Activated CD4-positive, alpha-beta T cell treated with anti-CD3 and anti-CD28 coated beads, Interleukin-2, amount 10 ng/mL, durations not matched to agents 24 days and 14 days (primary cell): ENCODE results near the gene BICD1. TPM values are rescaled to one million over a fixed set of nuclear protein-coding genes. Genes with fewer than 3 reads are reported as not detected.

Experiments used
- DNase-seq: peaks from one replicate; pipeline ENCODE4 v3.0.0; 2022
- H3K27ac Mint-ChIP-seq: one replicate; pipeline ENCODE4 v1.8.0; 2022; ENCODE audit warnings: mild to moderate bottlenecking, mixed read lengths
- H3K27me3 Mint-ChIP-seq: one replicate; pipeline ENCODE4 v1.8.0; 2022; ENCODE audit warnings: mixed read lengths
- H3K36me3 Mint-ChIP-seq: one replicate; pipeline ENCODE4 v1.8.0; 2022; ENCODE audit warnings: low read depth, mild to moderate bottlenecking, mixed read lengths
- H3K4me1 Mint-ChIP-seq: one replicate; pipeline ENCODE4 v1.8.0; 2021; ENCODE audit warnings: mixed read lengths
- H3K4me3 Mint-ChIP-seq: one replicate; pipeline ENCODE4 v1.8.0; 2022; ENCODE audit warnings: mild to moderate bottlenecking, moderate library complexity, mixed read lengths
- H3K9me3 Mint-ChIP-seq: one replicate; pipeline ENCODE4 v1.8.0; 2021; ENCODE audit warnings: mixed read lengths
- intact Hi-C: fragments of 100-400 bp; cut with micrococcal nuclease; formaldehyde crosslinking; loops from one replicate; pipeline ENCODE4 v1.15.1; 2023
- total RNA-seq: library from RNA; stranded (reverse); gene quantifications from 2 replicates; pipeline ENCODE4 v1.2.3, GENCODE V29; 2022

BICD1 gene
- total RNA-seq, 1 donor from 2014 or later: 18.2 TPM

- Mint-ChIP-seq H3K27me3 (peaks cover 40% of the 10 kb centered on the region), H3K4me3 (peak overlapping the region; percentile 58), H3K9me3 (no peaks in the 10 kb centered on the region), H3K36me3 (peaks cover 1% of the 10 kb centered on the region), H3K4me1 (peaks cover 4% of the 10 kb centered on the region), H3K27ac (no peak overlapping the region)
- DNase-seq: no peak
- intact Hi-C loops: no loop called here
Measured at GRCh38 chr12:32400866-32401265, 294.2 kb downstream of the BICD1 start.

GRCh38 chr12:32402170-32402569 lies 295.5 kb downstream of the BICD1 start:
- intact Hi-C loops: no loop called here

GRCh38 chr12:32402946-32403345 lies 296.3 kb downstream of the BICD1 start:
- Mint-ChIP-seq H3K27me3 (peaks cover 32% of the 10 kb centered on the region), H3K4me1 (peaks cover 4% of the 10 kb centered on the region), H3K27ac (no peak overlapping the region), H3K9me3 (no peaks in the 10 kb centered on the region), H3K4me3 (no peak overlapping the region), H3K36me3 (peaks cover 1% of the 10 kb centered on the region)
- intact Hi-C loops: no loop called here
- no peak for DNase-seq

More at GRCh38 chr12:32402170-32402569, 295.5 kb downstream of the BICD1 start:
- Mint-ChIP-seq H3K27me3 (peaks cover 36% of the 10 kb centered on the region), H3K36me3 (peaks cover 1% of the 10 kb centered on the region), H3K9me3 (no peaks in the 10 kb centered on the region), H3K27ac (no peak overlapping the region), H3K4me1 (peaks cover 4% of the 10 kb centered on the region), H3K4me3 (no peak overlapping the region)
- no peak for DNase-seq

- Mint-ChIP-seq H3K27ac (no peak overlapping the region), H3K9me3 (no peaks in the 10 kb centered on the region), H3K27me3 (peaks cover 9% of the 10 kb centered on the region), H3K4me3 (no peak overlapping the region), H3K36me3 (no peaks in the 10 kb centered on the region), H3K4me1 (no peaks in the 10 kb centered on the region)
- intact Hi-C loops: no loop called here
- DNase-seq: no peak
Measured at GRCh38 chr12:32407795-32408194, 301.1 kb downstream of the BICD1 start.

- intact Hi-C loops: no loop called here
- no peak for DNase-seq
- no peak overlapping the region for H3K27ac Mint-ChIP-seq
- H3K27me3 Mint-ChIP-seq: peaks cover 2% of the 10 kb centered on the region
- H3K4me1 Mint-ChIP-seq: no peaks in the 10 kb centered on the region
- H3K36me3 Mint-ChIP-seq: no peaks in the 10 kb centered on the region
- H3K9me3 Mint-ChIP-seq: no peaks in the 10 kb centered on the region
- H3K4me3 Mint-ChIP-seq: no peak overlapping the region
Measured at GRCh38 chr12:32413412-32413811, 306.8 kb downstream of the BICD1 start.

- no peaks in the 10 kb centered on the region for H3K9me3 Mint-ChIP-seq
- no peak overlapping the region for H3K27ac Mint-ChIP-seq
- no peaks in the 10 kb centered on the region for H3K36me3 Mint-ChIP-seq
- H3K4me3 Mint-ChIP-seq: no peak overlapping the region
- H3K4me1 Mint-ChIP-seq: no peaks in the 10 kb centered on the region
- H3K27me3 Mint-ChIP-seq: no peaks in the 10 kb centered on the region
- intact Hi-C loops: no loop called here
- no peak for DNase-seq
Measured at GRCh38 chr12:32418221-32418620, 311.6 kb downstream of the BICD1 start.

- Mint-ChIP-seq H3K9me3 (no peaks in the 10 kb centered on the region), H3K27me3 (no peaks in the 10 kb centered on the region), H3K4me1 (no peaks in the 10 kb centered on the region), H3K4me3 (no peak overlapping the region), H3K36me3 (no peaks in the 10 kb centered on the region), H3K27ac (no peak overlapping the region)
- intact Hi-C loops: no loop called here
- DNase-seq: no peak
Measured at GRCh38 chr12:32418903-32419519, 312.4 kb downstream of the BICD1 start.

- Mint-ChIP-seq H3K9me3 (no peaks in the 10 kb centered on the region), H3K27ac (no peak overlapping the region), H3K27me3 (peaks cover 2% of the 10 kb centered on the region), H3K36me3 (no peaks in the 10 kb centered on the region), H3K4me3 (no peak overlapping the region), H3K4me1 (no peaks in the 10 kb centered on the region)
- intact Hi-C loops: no loop called here
- no peak for DNase-seq
Measured at GRCh38 chr12:32419520-32419960, 312.9 kb downstream of the BICD1 start.

GRCh38 chr12:32420356-32420755 lies 313.7 kb downstream of the BICD1 start:
- H3K36me3 Mint-ChIP-seq: no peaks in the 10 kb centered on the region
- H3K4me1 Mint-ChIP-seq: no peaks in the 10 kb centered on the region
- peaks cover 7% of the 10 kb centered on the region for H3K27me3 Mint-ChIP-seq
- no peak for DNase-seq
- no peak overlapping the region for H3K4me3 Mint-ChIP-seq
- H3K27ac Mint-ChIP-seq: no peak overlapping the region
- intact Hi-C loops: no loop called here
- H3K9me3 Mint-ChIP-seq: no peaks in the 10 kb centered on the region

GRCh38 chr12:32423559-32423958 lies 316.9 kb downstream of the BICD1 start:
- H3K36me3 Mint-ChIP-seq: no peaks in the 10 kb centered on the region
- intact Hi-C loops: no loop called here
- H3K4me3 Mint-ChIP-seq: no peak overlapping the region
- H3K27me3 Mint-ChIP-seq: peaks cover 16% of the 10 kb centered on the region
- peaks cover 25% of the 10 kb centered on the region for H3K9me3 Mint-ChIP-seq
- no peak for DNase-seq
- no peaks in the 10 kb centered on the region for H3K4me1 Mint-ChIP-seq
- H3K27ac Mint-ChIP-seq: no peak overlapping the region

GRCh38 chr12:32431025-32431424 lies 324.4 kb downstream of the BICD1 start:
- intact Hi-C loops: no loop called here

More at GRCh38 chr12:32431025-32431424, 324.4 kb downstream of the BICD1 start:
- H3K9me3 Mint-ChIP-seq: peaks cover 31% of the 10 kb centered on the region
- no peaks in the 10 kb centered on the region for H3K4me1 Mint-ChIP-seq
- no peaks in the 10 kb centered on the region for H3K36me3 Mint-ChIP-seq
- no peak overlapping the region for H3K4me3 Mint-ChIP-seq
- peaks cover 8% of the 10 kb centered on the region for H3K27me3 Mint-ChIP-seq
- no peak overlapping the region for H3K27ac Mint-ChIP-seq
- DNase-seq: no peak

Other genes with a start within 250 kb of the BICD1 start
- 51.1 and 55.5 TPM in 2 replicates for gene RESF1, start 147.4 kb upstream of the BICD1 start, total RNA-seq